DMS53 treated with DMSO at 0.1 percent for 48 hours (cell line): Measurements from ENCODE around the gene ETFRF1.
A peak's percentile ranks its signal among the peaks of the same experiment; 100 is the strongest.

Experiments used
- DNase-seq: peaks from one replicate; lab custom pipeline; 2025; ENCODE audit not compliant: unreplicated experiment; lab: John Stamatoyannopoulos, UW

The ETFRF1 gene

DNA sequence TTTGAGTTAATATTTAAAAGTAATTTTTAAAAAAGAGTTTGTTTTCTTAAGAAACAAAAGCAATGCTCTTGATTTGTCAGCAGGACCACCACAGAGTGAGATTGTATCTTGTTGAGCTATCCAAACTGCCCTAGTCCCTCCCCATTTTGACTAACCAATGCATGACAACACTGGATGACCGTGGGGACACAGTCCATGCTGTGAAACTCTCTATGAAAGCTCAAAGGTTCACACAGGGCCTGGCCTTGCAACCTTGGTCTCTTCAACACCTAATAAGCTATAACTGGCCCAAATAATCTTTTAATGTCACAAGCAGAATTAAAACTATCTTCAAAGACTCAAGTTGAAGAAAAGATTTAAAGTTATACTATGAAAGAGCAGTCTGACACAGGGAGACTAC is 13.5 kb downstream of the ETFRF1 start:
- DNase-seq: no peak

GRCh38 chr12:25213338-25213737 is 18.3 kb downstream of the ETFRF1 start:
- no peak for DNase-seq

DNA sequence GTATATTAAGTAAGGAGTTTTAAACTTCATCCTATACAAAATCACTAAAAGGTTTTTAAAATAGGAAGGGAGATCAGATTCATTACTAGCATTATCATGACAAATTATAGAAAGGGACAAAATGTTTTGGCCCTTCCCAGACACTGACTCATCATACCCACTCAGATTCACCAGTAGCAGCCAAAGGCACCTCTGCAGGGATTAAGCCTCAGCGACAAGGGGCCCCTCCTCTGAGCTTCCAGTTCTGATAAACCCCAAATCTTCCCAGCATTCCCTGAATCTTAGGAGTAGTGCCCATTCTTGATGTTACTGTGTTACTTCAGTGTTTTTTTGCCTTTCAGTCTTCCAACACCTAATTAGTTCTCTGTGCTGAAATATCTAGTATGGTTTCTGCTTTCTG is 41.2 kb downstream of the ETFRF1 start:
- no peak for DNase-seq

DNA sequence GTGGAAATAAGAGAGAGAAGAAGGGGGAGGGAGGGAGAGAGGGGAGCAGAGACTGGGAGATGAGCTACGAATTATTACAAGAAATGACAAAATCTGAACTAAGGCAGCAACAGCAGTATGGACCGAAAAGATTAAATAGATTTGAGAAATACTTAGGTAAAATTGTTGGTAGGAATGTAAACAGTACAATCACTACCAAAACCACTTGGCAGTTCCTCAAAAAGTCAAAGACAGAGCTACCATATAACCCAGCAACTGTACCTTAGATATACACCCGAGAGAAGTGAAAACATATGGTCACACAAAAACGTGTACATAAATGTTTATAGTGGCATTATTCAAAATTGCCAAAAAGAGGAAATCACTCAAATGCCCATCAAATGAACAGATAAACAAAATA is 41.6 kb downstream of the ETFRF1 start:
- DNase-seq: no peak

DNA sequence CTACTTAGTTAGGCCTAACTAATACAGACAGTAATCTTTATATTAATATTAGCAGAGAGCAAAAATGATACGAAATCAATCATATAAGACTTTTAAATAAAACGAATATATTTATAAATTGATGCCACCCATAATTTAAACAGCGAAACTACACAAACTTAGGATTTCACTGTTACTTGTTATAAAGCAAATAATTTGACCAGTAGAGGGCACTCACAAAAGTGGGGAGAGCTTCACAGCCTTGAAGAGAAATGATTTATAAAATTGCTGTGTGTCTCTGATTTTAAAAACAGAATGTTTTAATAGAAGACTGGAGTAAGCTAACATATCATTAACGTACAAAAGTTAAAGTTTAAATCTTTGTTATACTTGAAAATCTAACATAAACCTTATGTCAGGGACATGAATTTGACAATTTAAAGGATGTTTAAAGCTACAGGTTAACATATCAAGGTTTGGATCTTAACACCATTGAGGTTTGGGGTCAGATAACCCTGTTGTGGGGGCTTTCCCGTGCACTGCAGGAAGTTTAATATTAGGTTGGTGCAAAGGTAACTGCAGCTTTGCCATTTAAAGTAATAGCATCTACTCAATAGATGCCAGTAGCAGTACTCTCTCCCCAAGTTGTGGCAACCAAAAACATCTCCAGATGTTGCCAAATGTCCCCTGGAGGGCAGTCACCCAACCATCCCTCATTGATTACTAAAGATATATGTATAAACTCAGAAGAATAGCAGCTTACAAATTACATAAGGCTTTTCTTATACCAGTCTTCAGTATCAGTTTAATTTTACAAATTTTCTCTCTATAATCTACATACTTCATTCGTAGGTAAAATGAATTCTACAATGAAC is 46.4 kb downstream of the ETFRF1 start:
- peak; percentile 100 for DNase-seq

DNA sequence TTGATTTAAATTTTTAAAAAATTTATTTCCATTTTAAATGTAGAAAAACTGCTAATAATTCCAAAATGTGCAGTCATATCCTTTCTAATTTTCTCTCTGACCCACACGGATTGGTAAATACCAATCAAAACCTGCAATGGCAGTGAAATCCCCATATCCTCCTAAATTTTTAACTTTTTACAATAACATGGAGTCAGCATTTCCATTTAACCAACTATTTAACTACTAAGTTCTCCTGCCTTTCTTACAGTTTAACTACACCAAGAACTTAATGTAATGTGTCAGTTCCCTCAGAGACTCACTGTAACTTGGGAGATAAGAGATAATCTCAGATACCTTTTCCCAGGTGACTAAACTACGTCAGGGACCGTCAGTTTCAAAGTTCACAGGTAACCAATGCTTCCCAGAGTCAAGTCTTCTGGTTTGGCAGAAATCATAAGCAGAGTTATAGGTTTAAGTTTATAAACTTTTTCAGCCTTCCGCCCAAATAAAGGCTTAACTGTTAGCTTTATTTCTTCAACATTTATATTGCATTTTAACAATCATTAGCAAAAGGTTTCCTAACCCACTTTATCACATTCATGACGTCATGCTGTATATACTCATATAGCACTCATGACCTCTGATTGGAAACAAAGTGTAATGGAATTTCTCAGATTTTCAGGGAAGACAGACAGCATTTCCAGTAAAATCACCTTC is 48.1 kb downstream of the ETFRF1 start:
- DNase-seq: no peak

DNA sequence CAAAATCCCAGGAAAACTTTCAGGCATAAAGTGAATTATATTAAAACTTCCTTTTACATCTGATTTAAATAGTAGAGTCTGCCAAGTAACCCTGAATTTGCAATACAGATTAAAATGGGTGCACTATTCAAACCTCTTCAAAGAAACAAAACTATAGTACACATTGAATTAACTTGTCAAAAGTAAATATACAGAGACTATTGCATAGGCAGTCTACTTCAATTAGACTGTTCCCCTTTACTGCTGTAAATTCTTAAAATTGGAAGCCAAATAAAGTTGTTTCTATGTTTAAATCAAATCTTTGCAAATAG is 48.6 kb downstream of the ETFRF1 start:
- no peak for DNase-seq

DNA sequence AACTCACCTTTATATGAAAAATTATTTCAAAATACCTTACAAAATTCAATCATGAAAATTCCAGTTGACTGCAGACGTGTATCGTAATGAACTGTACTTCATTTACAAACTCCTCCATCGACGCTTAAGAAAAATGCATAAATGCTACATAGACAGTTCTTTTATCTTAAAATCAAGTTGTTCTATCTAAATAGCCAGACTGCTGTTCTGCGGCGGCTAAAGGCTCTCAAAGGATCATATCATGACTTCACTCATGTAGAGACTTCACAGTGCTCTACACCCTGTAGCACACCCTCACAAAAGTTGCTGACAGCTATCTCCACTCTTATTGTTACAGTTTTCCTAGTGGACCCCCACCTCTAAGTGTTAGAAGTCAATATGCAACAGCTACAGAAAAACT is 50.5 kb downstream of the ETFRF1 start:
- DNase-seq: no peak

DNA sequence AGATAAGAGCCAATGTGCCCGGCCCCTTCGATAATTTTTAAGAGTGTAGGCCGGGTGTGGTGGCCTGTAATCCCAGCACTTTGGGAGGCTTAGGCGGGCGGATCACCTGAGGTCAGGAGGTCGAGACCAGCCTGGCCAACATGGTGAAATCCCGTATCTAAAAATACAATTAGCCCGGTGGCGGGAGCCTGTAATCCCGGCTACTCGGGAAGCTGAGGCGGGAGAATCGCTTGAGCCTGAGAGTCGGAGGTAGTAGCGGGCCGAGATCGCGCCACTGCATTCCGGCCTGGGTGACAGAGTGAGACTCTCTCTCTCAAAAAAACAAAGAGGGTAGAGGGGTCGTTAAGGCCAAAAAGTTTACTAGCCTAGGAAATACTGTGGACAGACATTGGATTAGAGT is 53.1 kb downstream of the ETFRF1 start:
- DNase-seq: no peak

- DNase-seq: no peak
Measured at GRCh38 chr12:25248732-25249131, 53.7 kb downstream of the ETFRF1 start.

DNA sequence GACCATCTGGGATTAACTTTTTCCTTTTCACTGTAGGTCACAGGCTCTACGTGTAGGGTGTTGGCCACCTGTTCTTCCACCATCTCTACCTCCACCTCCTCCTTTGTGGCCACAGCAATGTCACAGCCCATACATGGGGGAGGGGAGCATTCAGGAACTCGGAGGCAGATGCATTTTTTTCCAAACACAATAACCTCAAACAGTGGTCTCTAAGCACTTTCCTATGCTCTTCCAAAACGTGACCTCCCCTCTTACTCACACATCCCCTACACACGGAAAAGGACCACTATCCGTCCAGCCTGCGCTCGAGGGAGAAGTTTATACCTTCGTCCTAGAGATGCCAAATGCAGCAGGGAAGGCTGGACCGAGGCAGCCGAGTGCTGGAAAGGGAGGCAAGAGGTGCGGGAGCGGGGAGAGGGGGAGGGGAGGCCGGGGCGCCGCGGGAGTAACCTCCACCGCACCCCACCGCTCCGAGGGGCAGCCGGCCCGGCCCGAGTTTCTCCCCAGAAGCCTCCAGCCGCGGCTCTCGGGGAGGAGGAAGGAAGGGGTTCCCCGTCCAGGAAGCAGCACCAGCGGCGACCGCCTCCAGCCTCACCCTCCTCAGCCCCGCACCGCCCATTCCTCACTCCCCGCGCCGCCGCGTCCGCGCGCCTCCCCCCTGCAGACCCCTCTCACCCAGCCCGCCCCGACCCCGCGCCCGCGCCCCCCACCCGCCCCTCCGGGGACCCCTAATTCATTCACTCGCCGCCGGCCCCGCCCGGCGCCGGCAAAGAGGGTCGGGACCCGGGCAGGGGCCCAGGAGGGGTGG is 55.1 kb downstream of the ETFRF1 start:
- DNase-seq: peak; percentile 98

GRCh38 chr12:25250744-25251730 is 56.0 kb downstream of the ETFRF1 start, which contains the start of gene KRAS:
TSS of gene KRAS (minus strand) at chr12:25250929.
- peak; percentile 100 for DNase-seq

- DNase-seq: no peak
Measured at GRCh38 chr12:25251769-25252168, 56.7 kb downstream of the ETFRF1 start.

DNA sequence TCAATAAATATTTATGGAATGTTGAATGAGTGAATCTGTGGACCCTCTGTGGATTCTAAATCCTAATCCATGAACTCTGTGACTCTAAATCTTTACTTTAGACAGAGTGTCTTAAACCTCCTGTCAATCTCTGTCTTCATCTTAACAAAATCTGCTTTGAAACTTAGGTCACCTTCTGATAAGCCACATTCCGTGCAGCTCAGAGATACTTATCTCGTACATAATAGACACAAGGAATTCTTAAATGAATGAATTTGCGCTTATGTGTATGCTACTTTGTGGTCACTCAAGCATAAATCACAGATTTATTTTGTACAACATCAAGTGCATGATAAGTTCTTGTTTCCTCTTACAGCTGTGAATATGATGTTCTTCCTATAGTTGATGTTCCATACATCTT is 57.9 kb downstream of the ETFRF1 start:
- no peak for DNase-seq

DNA sequence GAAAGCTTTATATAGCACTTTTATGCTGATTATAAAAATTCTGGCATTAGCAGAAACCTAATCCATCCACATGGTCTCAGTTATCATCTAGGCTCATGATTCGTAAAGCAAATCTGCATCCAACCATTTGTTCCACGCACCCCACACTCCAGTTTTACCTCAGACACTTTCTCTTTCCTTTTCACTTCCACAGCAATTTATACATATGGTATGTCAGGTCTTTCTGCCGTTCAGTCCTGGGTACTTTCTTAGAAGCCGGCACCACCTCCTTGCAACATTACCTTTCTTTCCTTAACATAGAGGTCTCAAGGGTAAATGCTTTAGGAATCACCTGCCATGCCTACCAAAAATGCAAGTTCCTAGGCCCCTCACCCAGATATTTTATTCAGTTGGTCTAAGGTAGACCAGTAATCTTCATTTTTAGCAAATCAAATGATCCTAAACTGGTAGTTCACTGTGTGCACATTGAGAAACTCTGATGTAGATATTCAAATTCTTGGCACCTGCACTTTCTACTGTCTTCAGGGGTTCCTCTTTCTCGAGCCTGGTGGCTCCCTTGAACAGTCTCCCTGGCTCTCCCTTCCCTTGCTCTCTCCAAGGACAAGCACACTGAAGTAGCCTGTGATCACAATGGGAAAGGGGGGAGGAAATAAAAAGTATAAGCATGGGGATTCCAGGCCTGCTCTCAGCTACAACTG is 58.5 kb downstream of the ETFRF1 start:
- no peak for DNase-seq

- DNase-seq: no peak
Measured at GRCh38 chr12:25254271-25254880, 59.3 kb downstream of the ETFRF1 start.
